Stimulated activated CD4-positive, alpha-beta T cell treated with anti-CD3 and anti-CD28 coated beads, TNF-alpha, amount 100 ng/mL, for 1 hour (primary cell): ENCODE data around the gene C16orf74.

Experiments used
- DNase-seq, 3 donors: peaks; one replicate each; pipeline ENCODE4 v3.0.0-alpha.2; 2020; ENCODE audit warnings: low read depth in 3 of 3, low spot score in 1 of 3

Gene C16orf74

DNA sequence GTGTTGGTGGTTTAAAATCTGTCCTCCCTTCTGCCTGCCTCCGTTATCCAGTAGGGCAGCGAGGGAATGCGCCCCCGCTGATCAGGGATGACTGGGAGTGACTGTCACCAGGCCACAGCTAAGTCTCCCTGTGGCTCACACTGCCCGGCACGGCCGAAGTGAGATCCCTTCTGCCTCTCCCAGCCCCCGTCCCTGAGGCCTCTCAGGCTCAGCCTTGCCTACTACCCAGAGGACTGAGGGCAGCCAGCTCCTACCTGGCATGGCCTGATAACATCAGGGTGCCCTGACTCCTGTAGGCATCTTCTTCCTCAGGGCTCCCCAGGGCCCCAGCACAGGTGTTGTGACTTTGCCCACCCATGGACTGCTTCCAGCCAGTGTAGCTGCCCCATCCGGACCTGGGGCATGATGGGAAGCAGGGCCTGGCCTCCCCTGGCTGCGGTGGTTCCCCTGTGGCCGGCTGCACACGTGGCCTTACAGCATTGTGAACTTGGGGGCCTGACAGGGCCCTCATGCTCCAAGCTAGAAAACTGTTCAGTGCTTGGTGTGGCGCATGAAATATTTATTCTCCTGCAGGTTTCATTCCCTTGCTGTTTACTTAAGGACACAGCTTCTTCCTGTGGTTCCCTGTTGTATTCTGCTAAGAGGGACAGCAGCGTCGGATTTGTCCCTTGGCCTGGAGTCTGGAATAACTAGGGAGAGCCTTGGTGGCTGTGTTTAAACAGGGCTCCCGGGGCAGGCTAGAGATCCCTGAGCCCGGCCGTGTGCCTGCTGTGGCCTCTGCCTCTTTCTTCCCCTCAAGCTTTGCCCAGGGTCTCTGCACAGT, 92.2 kb downstream of the C16orf74 start:
- no peak for DNase-seq

DNA sequence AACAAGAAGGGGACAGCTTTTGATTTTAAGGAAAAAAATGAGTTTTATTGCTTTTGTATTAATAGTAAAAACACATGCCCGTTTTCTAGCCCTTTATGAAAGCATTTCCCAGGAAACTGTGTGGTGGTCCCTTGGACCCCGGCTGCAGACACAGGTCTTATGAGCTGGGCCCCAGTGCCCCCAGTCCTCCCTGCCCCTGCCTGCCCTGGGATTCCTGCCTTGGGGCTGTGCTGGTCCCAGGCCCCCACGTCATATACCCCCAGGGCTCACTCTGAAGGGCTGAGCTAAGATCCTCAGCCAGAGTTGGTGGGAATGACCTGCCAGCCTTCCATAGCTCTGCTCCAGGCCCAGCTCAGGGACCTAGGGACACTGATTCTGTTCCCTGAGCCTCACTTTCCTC, 92.9 kb downstream of the C16orf74 start:
- no peak for DNase-seq
